Stimulated activated CD4-positive, alpha-beta T cell treated with anti-CD3 and anti-CD28 coated beads, Interleukin-4, amount 100 ng/mL, for 24 hours (primary cell): ENCODE data around the gene GPR68.
"Not testable (repeated sequence)": the region's sequence is repeated elsewhere in the genome, so short reads cannot be mapped to it uniquely, and the experiment has no call there.

Source experiments
- DNase-seq: peaks from one replicate; pipeline ENCODE4 v3.0.0-alpha.2; 2020

GPR68 gene

GRCh38 chr14:91187271-91187670 lies 57.2 kb downstream of the GPR68 start:
- no peak for DNase-seq

- DNase-seq = no peak
These were observed 57.9 kb downstream of the GPR68 start for GRCh38 chr14:91186515-91187066.

- no peak for DNase-seq
These were observed 58.8 kb downstream of the GPR68 start for GRCh38 chr14:91185721-91186120.

- no peak for DNase-seq
These were observed 59.9 kb downstream of the GPR68 start for GRCh38 chr14:91184559-91184958.

GRCh38 chr14:91182753-91183152 lies 61.8 kb downstream of the GPR68 start:
- not testable (repeated sequence) for DNase-seq
